ENCODE measurements around the gene MORN1. TPM values are rescaled to one million over a fixed set of nuclear protein-coding genes. Genes with fewer than 3 reads are reported as not detected.
A peak's percentile ranks its signal among the peaks of the same experiment; 100 is the strongest.

Gene MORN1
- total RNA-seq, 6 experiments from 2014 or later, result 3.1 to 7.1 (median 4.5) TPM

- 95% methylated on average over 4 of the region's 15 CpGs for WGBS (ENCODE audit: insufficient coverage, low coverage, low lambda C conversion rate, missing lambda C conversion rate)
- no peaks in the 10 kb centered on the region for H3K27me3 ChIP-seq
- ATAC-seq (no peak), DNase-seq (peak in 2 of 3 donors; percentile 6 to 41)
- no peaks in the 10 kb centered on the region for H3K36me3 ChIP-seq
- H3K4me1 ChIP-seq, result no peaks in the 10 kb centered on the region
- H3K9me3 ChIP-seq, result no peaks in the 10 kb centered on the region
- TF ChIP-seq POLR2A (IDR thresholded peaks at IDR 0.05) (no peak), CTCF (IDR thresholded peaks at IDR 0.05) (no peak)
- H3K4me3 ChIP-seq, result no peak overlapping the region
- H3K27ac ChIP-seq, result no peak overlapping the region
- intact Hi-C loops (cut with DNase I), result no loop called here
These were observed 35.0 kb downstream of the MORN1 start for GRCh38 chr1:2356401-2356800.

GRCh38 chr1:2355373-2356261 lies 35.7 kb downstream of the MORN1 start:
- intact Hi-C loops (cut with DNase I), result no loop called here
- no peaks in the 10 kb centered on the region for H3K4me1 ChIP-seq
- 81% methylated on average over 8 of the region's 28 CpGs for WGBS (ENCODE audit: insufficient coverage, low coverage, low lambda C conversion rate, missing lambda C conversion rate)
- H3K36me3 ChIP-seq, result no peaks in the 10 kb centered on the region
- ATAC-seq, result no peak
- no peaks in the 10 kb centered on the region for H3K9me3 ChIP-seq
- no peaks in the 10 kb centered on the region for H3K27me3 ChIP-seq
- H3K4me3 ChIP-seq, result no peak overlapping the region
- DNase-seq, result peak in 2 of 3 donors; percentile 10 to 48
- no peak for TF ChIP-seq CTCF (IDR thresholded peaks at IDR 0.05)
- TF ChIP-seq POLR2A (IDR thresholded peaks at IDR 0.05), result no peak
- H3K27ac ChIP-seq, result no peak overlapping the region

GRCh38 chr1:2354511-2355372 lies 36.6 kb downstream of the MORN1 start:
- Histone ChIP-seq H3K4me3 (no peak overlapping the region), H3K4me1 (no peaks in the 10 kb centered on the region), H3K36me3 (no peaks in the 10 kb centered on the region), H3K27me3 (no peaks in the 10 kb centered on the region), H3K27ac (no peak overlapping the region), H3K9me3 (no peaks in the 10 kb centered on the region)
- WGBS (ENCODE audit: insufficient coverage, low coverage, low lambda C conversion rate, missing lambda C conversion rate), result no CpG with 5 or more reads among the region's 38 CpGs
- TF ChIP-seq POLR2A (IDR thresholded peaks at IDR 0.05) (no peak), CTCF (IDR thresholded peaks at IDR 0.05) (no peak)
- DNase-seq (peak in 1 of 3 donors; percentile 14), ATAC-seq (no peak)
- intact Hi-C loops (cut with DNase I), result no loop called here

GRCh38 chr1:2353551-2354438 lies 37.6 kb downstream of the MORN1 start:
- no peaks in the 10 kb centered on the region for H3K9me3 ChIP-seq
- no peak overlapping the region for H3K27ac ChIP-seq
- H3K36me3 ChIP-seq, result no peaks in the 10 kb centered on the region
- H3K27me3 ChIP-seq, result no peaks in the 10 kb centered on the region
- no peak overlapping the region for H3K4me3 ChIP-seq
- TF ChIP-seq CTCF (IDR thresholded peaks at IDR 0.05) (no peak), POLR2A (IDR thresholded peaks at IDR 0.05) (no peak)
- no peaks in the 10 kb centered on the region for H3K4me1 ChIP-seq
- intact Hi-C loops (cut with DNase I), result no loop called here
- WGBS (ENCODE audit: insufficient coverage, low coverage, low lambda C conversion rate, missing lambda C conversion rate), result 86% methylated on average over 10 of the region's 28 CpGs
- peak in 1 of 3 donors; percentile 10 for DNase-seq
- ATAC-seq, result no peak

Measured in right lobe of liver (tissue), 6 donors.